Aorta (tissue), 5 donors: ENCODE data around the gene SSPN. TPM values are rescaled to one million over a fixed set of nuclear protein-coding genes. Genes with fewer than 3 reads are reported as not detected.
"Not testable (repeated sequence)": the region's sequence is repeated elsewhere in the genome, so short reads cannot be mapped to it uniquely, and the experiment has no call there.

Experiments used
- ATAC-seq: fragments of 200-7000 bp; cut with Tn5 transposase; one replicate; pipeline ENCODE4 v1.9.1; 2022; ENCODE audit warnings: moderate library complexity; ENCODE audit not compliant: low FRiP score
- DNase-seq, 2 donors: peaks; one replicate each; pipeline ENCODE4 v3.0.0-alpha.2; 2020
- H3K27ac ChIP-seq, 2 donors: one replicate each; pipeline ENCODE4 v1.5.1; 2013; ENCODE audit warnings: low read length in 2 of 2, mild to moderate bottlenecking in 2 of 2, moderate library complexity in 2 of 2, control low read depth in 1 of 2, inconsistent platforms in 1 of 2, low read depth in 1 of 2
- H3K27me3 ChIP-seq, 2 donors: one replicate each; pipeline ENCODE4 v1.6.1; 2013; ENCODE audit warnings: control low read depth in 1 of 2, low read length in 1 of 2, mild to moderate bottlenecking in 1 of 2, moderate library complexity in 1 of 2; ENCODE audit not compliant: insufficient read depth in 2 of 2, control insufficient read depth in 1 of 2
- H3K36me3 ChIP-seq, 2 donors: one replicate each; pipeline ENCODE4 v1.6.1; 2013; ENCODE audit warnings: control low read depth in 1 of 2, low read length in 1 of 2, mild to moderate bottlenecking in 1 of 2; ENCODE audit not compliant: insufficient read depth in 2 of 2, control insufficient read depth in 1 of 2
- H3K4me1 ChIP-seq, 2 donors: one replicate each; pipeline ENCODE4 v1.6.1; 2013; ENCODE audit warnings: low read length in 2 of 2, control low read depth in 1 of 2, mild to moderate bottlenecking in 1 of 2, moderate library complexity in 1 of 2; ENCODE audit not compliant: insufficient read depth in 2 of 2, control insufficient read depth in 1 of 2
- H3K4me3 ChIP-seq, 2 donors: one replicate each; pipeline ENCODE4 v1.5.1; 2013; ENCODE audit warnings: low read length in 2 of 2, control low read depth in 1 of 2, mild to moderate bottlenecking in 1 of 2
- H3K9me3 ChIP-seq: one replicate; pipeline ENCODE4 v1.6.1; 2013; ENCODE audit warnings: mild to moderate bottlenecking, low read length; ENCODE audit not compliant: control insufficient read depth
- WGBS, 2 donors: extraction: QIAGEN DNeasy Blood & Tissue Kit; methylation state at CpG; one replicate each; pipeline ENCODE4 v1.1.7; 2013; 5-methylcytosine and 5-hydroxymethylcytosine counted together
- intact Hi-C, 2 donors: fragments of 100-400 bp; cut with DNase I; formaldehyde crosslinking; loops; one replicate each; pipeline versions ENCODE4 v1.14.2 to v1.15.0; 2022
- polyA plus RNA-seq, 2 donors: library from polyadenylated mRNA; stranded (reverse); fragments of 200-250 nt; gene quantifications; one replicate each; pipeline ENCODE4 v1.2.3, GENCODE V29; 2013
- total RNA-seq, 2 donors: library from RNA; stranded (reverse); fragmentation: NEBNext Ultra II Directional; extraction: Animal tissue kit (Norgen Biotek cat#: 25700); gene quantifications; one replicate each; pipeline ENCODE4 v1.2.1, GENCODE V29; 2021
- donor health status: healthy with polysubstance abuse.
- donor health status: Bipolar disorder and iron deficiency.
- donor health status: DM: no; HTN: no; CAD: no.
- donor health status: DM: no; HTN: no; CAD: no.
- donor health status: DM: yes; HTN: yes; CAD: no.

The SSPN gene
- total and polyA plus RNA-seq, 4 donors = 24.5 to 109 (median 35.6) TPM

- intact Hi-C loops = no loop called here
- no peak overlapping the region for H3K27ac ChIP-seq
- no peak for DNase-seq
- H3K9me3 ChIP-seq = no peaks in the 10 kb centered on the region
- H3K4me1 ChIP-seq = no peaks in the 10 kb centered on the region
- H3K4me3 ChIP-seq = no peak overlapping the region
- no peak for ATAC-seq
- H3K36me3 ChIP-seq = no peaks in the 10 kb centered on the region
- WGBS, 2 donors = 92 to 93% methylated on average over 4 of the region's 4 CpGs
- no peaks in the 10 kb centered on the region for H3K27me3 ChIP-seq
Observed at GRCh38 chr12:26229910-26230309, 34.5 kb downstream of the SSPN start.

DNA sequence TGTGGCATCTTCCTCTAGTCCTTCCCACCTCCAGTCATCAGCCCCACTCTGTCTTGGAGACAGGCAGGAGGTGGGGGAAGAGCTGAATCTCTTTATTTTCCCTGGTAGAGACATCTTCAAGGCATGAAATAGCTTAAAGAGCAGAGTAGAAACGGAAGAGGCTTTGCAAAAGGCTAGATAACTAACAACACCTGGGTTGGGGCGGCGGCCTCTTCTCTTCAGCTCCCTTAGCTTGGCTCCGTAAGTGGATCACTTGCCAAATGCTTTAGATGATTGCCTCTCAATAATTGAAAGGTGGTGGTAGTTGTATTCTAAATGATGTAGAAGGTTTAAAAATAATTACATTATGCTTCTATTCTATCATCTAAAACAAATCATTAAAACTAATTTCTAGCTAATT is 36.1 kb downstream of the SSPN start:
- intact Hi-C loops = no loop called here
- Histone ChIP-seq H3K27me3 (no peaks in the 10 kb centered on the region), H3K4me3 (no peak overlapping the region), H3K36me3 (no peaks in the 10 kb centered on the region), H3K9me3 (no peaks in the 10 kb centered on the region), H3K27ac (no peak overlapping the region), H3K4me1 (no peaks in the 10 kb centered on the region)
- no peak for DNase-seq
- no peak for ATAC-seq
- WGBS, 2 donors = 74 to 80% methylated on average over 4 of the region's 4 CpGs

DNA sequence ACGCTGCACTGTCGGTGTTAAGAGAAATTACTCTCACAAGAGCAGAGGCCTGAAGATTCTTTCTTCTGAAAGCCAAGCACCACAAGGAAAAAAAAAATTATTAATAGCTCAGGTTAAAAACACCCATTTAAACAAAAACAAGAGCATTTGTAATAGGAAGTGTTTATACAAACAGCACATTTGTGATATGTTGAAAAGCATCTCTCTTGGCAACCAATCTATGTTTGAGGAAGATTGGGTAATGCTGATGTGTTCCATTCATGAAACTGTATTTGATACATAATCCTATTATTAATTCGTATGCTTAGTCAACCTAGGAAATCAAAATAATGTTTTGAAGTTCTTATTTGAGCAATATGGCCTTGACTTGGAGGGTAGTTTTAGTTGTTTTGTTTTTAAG is 36.5 kb downstream of the SSPN start:
- no peak for ATAC-seq
- Histone ChIP-seq H3K9me3 (no peaks in the 10 kb centered on the region), H3K27ac (no peak overlapping the region), H3K4me1 (no peaks in the 10 kb centered on the region), H3K36me3 (no peaks in the 10 kb centered on the region), H3K4me3 (no peak overlapping the region), H3K27me3 (no peaks in the 10 kb centered on the region)
- intact Hi-C loops = no loop called here
- WGBS, 2 donors = 91 to 92% methylated on average over 3 of the region's 3 CpGs
- no peak for DNase-seq

DNA sequence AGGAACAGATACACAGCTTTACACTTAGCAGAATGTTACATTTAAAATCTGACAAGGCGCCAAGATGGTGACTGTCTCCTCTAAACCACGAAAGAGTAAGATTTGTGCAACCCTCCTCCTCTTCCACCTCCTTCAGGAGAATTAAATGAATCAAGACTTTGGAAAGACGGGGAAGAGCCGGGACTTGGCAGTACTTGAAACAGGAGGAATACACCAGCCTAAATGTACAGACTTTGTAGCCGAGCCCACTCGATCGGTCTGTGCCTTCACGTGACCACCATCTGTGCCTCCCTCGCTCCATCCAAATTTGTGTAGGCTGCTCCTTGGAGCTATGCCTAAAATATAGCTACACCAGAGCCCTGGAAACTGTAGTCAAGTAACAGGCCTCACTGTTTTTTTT is 38.3 kb downstream of the SSPN start:
- no peak overlapping the region for H3K4me3 ChIP-seq
- H3K27ac ChIP-seq = no peak overlapping the region
- no peak for DNase-seq
- no peaks in the 10 kb centered on the region for H3K4me1 ChIP-seq
- no peaks in the 10 kb centered on the region for H3K27me3 ChIP-seq
- ATAC-seq = no peak
- no peaks in the 10 kb centered on the region for H3K9me3 ChIP-seq
- intact Hi-C loops = no loop called here
- 88 to 93% methylated on average over 9 of the region's 9 CpGs for WGBS, 2 donors
- no peaks in the 10 kb centered on the region for H3K36me3 ChIP-seq

DNA sequence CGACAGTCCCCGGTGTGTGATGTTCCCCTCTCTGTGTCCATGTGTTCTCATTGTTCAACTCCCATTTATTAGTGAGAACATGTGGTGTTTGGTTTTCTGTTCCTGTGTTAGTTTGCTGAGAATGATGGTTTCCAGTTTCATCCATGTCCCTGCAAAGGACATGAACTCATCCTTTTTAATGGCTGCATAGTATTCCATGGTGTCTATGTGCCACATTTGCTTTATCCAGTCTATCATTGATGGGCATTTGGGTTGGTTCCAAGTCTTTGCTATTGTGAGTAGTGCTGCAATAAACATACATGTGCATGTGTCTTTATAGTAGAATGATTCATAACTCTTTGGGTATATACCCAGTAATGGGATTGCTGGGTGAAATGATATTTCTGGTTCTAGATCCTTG is 40.1 kb downstream of the SSPN start:
- not testable (repeated sequence) for ATAC-seq, DNase-seq, H3K27me3 ChIP-seq, H3K4me1 ChIP-seq, H3K9me3 ChIP-seq, H3K27ac ChIP-seq, H3K4me3 ChIP-seq, H3K36me3 ChIP-seq
- 98 to 100% methylated on average over 2 of the region's 2 CpGs for WGBS, 2 donors
- intact Hi-C loops = loop anchor here in 1 of 2 donors (5.0 kb wide), 1 partner anchor 38 kb away; the partner anchor contains the start of gene SSPN

- intact Hi-C loops = loop anchor here in 1 of 2 donors (5.0 kb wide), 1 partner anchor 41 kb away; the partner anchor contains the start of gene SSPN
- Histone ChIP-seq H3K4me3 (no peak overlapping the region), H3K27ac (peak overlapping the region in 1 of 2 donors; percentile 19), H3K4me1 (peaks cover 0 to 2% of the 10 kb centered on the region in 2 donors), H3K9me3 (no peaks in the 10 kb centered on the region), H3K36me3 (no peaks in the 10 kb centered on the region), H3K27me3 (no peaks in the 10 kb centered on the region)
- DNase-seq (peak in 1 of 2 donors; percentile 70), ATAC-seq (peak; percentile 69)
- WGBS, 2 donors = 38 to 48% methylated on average over 4 of the region's 4 CpGs
Observed at GRCh38 chr12:26238341-26239121, 43.2 kb downstream of the SSPN start.

DNA sequence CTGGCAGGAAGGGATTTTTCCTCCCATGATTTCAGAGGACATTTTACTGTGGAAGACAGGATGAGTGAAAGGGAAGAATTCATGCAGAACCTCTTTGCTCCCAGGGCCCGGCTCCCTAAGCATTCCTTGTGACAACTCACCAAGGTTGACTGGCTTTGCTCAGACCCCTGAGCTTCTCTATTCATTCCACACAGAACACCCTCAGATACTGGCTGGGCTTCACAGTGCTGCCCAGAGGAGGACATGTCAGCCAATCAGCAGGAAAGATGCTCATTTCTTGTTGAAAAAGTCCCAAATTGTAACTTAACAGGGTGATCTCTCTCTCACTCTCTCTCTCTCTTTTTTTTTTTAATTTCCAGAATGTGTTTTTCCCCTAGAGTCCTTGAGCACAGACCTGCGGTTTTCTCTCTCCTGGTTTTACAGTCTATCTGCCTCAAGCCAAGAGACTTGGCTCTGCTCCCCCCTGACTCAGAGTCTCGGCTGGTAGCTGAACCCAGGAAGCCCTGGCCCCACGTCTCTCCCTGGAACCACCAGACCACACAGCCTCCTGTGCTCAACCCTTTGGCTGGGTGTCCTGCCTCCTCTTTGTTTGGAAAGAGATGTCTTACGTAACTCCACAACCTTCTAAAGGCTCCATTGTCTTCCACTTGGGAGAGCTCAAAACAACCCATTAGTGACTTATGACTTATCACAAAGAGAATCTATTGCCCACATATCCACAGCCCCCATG is 43.9 kb downstream of the SSPN start:
- DNase-seq (peak; percentile 92 to 94), ATAC-seq (peak; percentile 87)
- intact Hi-C loops = loop anchor here in 1 of 2 donors (5.0 kb wide), 1 partner anchor 42 kb away; the partner anchor contains the start of gene SSPN
- Histone ChIP-seq H3K27ac (peak overlapping the region in 1 of 2 donors; percentile 19), H3K4me3 (no peak overlapping the region), H3K27me3 (no peaks in the 10 kb centered on the region), H3K9me3 (no peaks in the 10 kb centered on the region), H3K36me3 (no peaks in the 10 kb centered on the region), H3K4me1 (peaks cover 0 to 2% of the 10 kb centered on the region in 2 donors)
- 8 to 12% methylated on average over 5 of the region's 5 CpGs for WGBS, 2 donors

- WGBS, 2 donors = 77 to 80% methylated on average over 4 of the region's 4 CpGs
- no peak overlapping the region for H3K4me3 ChIP-seq
- no peaks in the 10 kb centered on the region for H3K9me3 ChIP-seq
- H3K4me1 ChIP-seq = peaks cover 0 to 2% of the 10 kb centered on the region in 2 donors
- H3K27ac ChIP-seq = no peak overlapping the region
- no peaks in the 10 kb centered on the region for H3K27me3 ChIP-seq
- DNase-seq (no peak), ATAC-seq (no peak)
- intact Hi-C loops = loop anchor here in 1 of 2 donors (5.0 kb wide), 1 partner anchor 43 kb away; the partner anchor contains the start of gene SSPN
- no peaks in the 10 kb centered on the region for H3K36me3 ChIP-seq
Observed at GRCh38 chr12:26239852-26240815, 44.8 kb downstream of the SSPN start.
